Globus pallidus (tissue), 1 donor: ENCODE results near the gene SULT1B1.
"Not testable (repeated sequence)": the region's sequence is repeated elsewhere in the genome, so short reads cannot be mapped to it uniquely, and the experiment has no call there.

Source experiments
- DNase-seq: peaks from one replicate; pipeline ENCODE4 v3.0.0-alpha.2; 2015; ENCODE audit warnings: low spot score

The SULT1B1 gene

GRCh38 chr4:69760455-69760854 lies at the start of gene SULT1B1:
TSS of gene SULT1B1 (minus strand) at chr4:69760620. CDS start at chr4:69755217, 5,403 bp downstream.
- DNase-seq = no peak

GRCh38 chr4:69800599-69800998 lies 40.2 kb upstream of the SULT1B1 start:
- DNase-seq = no peak

- DNase-seq = no peak
Measured at GRCh38 chr4:69799337-69799736, 38.9 kb upstream of the SULT1B1 start.

GRCh38 chr4:69793732-69794131 lies 33.3 kb upstream of the SULT1B1 start:
- DNase-seq = no peak

- DNase-seq = no peak
Measured at GRCh38 chr4:69787879-69788278, 27.5 kb upstream of the SULT1B1 start.

- DNase-seq = no peak
Measured at GRCh38 chr4:69786547-69786946, 26.1 kb upstream of the SULT1B1 start.

- DNase-seq = no peak
Measured at GRCh38 chr4:69785211-69785831, 24.9 kb upstream of the SULT1B1 start.

GRCh38 chr4:69782651-69783310 lies 22.4 kb upstream of the SULT1B1 start:
- DNase-seq = no peak

- no peak for DNase-seq
Measured at GRCh38 chr4:69781458-69782418, 21.3 kb upstream of the SULT1B1 start.

- DNase-seq = no peak
Measured at GRCh38 chr4:69780141-69780540, 19.7 kb upstream of the SULT1B1 start.

- no peak for DNase-seq
Measured at GRCh38 chr4:69776696-69777095, 16.3 kb upstream of the SULT1B1 start.

- DNase-seq = no peak
Measured at GRCh38 chr4:69775321-69775867, 15.0 kb upstream of the SULT1B1 start.

GRCh38 chr4:69773484-69773883 lies 13.1 kb upstream of the SULT1B1 start:
- DNase-seq = no peak

GRCh38 chr4:69768554-69768953 lies 8.1 kb upstream of the SULT1B1 start:
- DNase-seq = not testable (repeated sequence)

GRCh38 chr4:69765751-69766150 lies 5.3 kb upstream of the SULT1B1 start:
- DNase-seq = no peak

GRCh38 chr4:69764311-69764710 lies 3.9 kb upstream of the SULT1B1 start:
- DNase-seq = no peak

- no peak for DNase-seq
Measured at GRCh38 chr4:69763233-69763632, 2.8 kb upstream of the SULT1B1 start.

GRCh38 chr4:69759189-69759604 lies 1.2 kb downstream of the SULT1B1 start:
- no peak for DNase-seq

- no peak for DNase-seq
Measured at GRCh38 chr4:69757464-69757863, 3.0 kb downstream of the SULT1B1 start.

GRCh38 chr4:69754926-69755580 lies 5.4 kb downstream of the SULT1B1 start:
- DNase-seq = no peak

GRCh38 chr4:69753686-69754085 lies 6.7 kb downstream of the SULT1B1 start:
- DNase-seq = no peak

- DNase-seq = no peak
Measured at GRCh38 chr4:69750346-69750745, 10.1 kb downstream of the SULT1B1 start.
